ENCODE results near the gene FAM222B.
A peak's percentile ranks its signal among the peaks of the same experiment; 100 is the strongest.
"Not testable (repeated sequence)": the region's sequence is repeated elsewhere in the genome, so short reads cannot be mapped to it uniquely, and the experiment has no call there.

The FAM222B gene

DNA sequence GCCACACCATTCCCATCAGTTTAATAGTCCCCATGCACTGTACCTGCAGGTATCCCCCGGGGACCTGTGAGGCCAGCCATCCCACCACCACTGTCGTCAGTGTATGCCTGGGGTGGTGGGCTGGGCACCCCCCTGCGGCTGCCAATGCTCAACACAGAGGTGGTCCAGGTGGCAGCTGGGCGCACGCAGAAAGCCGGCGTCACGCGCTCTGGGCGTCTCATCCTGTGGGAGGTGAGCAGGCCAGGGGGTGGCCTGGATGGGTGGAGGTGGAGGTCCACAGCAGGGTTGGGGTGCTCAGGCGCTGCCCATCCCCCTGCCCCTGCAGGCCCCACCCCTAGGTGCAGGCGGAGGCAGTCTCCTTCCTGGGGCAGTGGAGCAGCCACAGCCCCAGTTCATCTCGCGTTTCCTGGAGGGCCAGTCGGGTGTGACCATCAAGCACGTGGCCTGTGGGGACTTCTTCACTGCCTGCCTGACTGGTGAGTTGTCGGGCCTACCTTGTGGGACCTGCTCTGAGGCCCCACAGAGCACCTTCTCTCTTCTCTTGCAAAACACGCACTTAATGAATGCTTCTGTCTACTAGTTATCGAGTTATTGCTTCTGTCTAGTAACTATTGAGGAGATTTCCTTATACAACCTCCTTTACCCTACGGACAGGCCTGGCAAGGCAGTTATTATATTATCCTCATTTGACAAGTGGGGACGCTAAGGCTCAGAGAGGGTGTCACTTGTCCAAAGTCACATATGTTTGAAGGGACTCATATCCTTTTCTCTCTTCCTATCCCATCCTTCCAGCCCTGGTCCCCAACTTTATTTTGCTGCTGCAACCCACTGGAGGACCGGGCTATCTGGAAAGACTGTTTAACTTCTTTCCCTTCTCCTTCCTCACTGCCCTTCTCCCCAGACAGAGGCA lies 104.6 kb downstream of the FAM222B start:
- Histone ChIP-seq H3K4me1 (ENCODE audit: control insufficient read depth, insufficient read depth, low read length) (no peaks in the 10 kb centered on the region), H3K9ac (ENCODE audit: low read depth, low read length) (no peak overlapping the region), H3K9me3 (ENCODE audit: control insufficient read depth, insufficient read depth, low read length) (no peaks in the 10 kb centered on the region), H3K4me3 (ENCODE audit: low read depth, low read length) (no peak overlapping the region), H3K36me3 (ENCODE audit: control insufficient read depth, insufficient read depth, low read length) (peaks cover 16% of the 10 kb centered on the region), H3K27me3 (ENCODE audit: control insufficient read depth, insufficient read depth, low read length) (no peaks in the 10 kb centered on the region)

DNA sequence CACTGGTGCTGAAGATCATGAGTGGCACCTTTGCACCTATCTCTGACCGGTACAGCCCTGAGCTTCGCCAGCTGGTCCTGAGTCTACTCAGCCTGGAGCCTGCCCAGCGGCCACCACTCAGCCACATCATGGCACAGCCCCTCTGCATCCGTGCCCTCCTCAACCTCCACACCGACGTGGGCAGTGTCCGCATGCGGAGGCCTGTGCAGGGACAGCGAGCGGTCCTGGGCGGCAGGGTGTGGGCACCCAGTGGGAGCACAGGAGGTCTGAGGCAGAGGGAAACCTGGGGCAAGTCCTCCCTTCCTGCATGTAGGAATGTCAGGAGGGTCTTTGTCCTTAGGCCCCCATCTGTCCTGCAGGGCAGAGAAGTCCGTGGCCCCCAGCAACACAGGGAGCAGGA lies 105.3 kb downstream of the FAM222B start:
- no peaks in the 10 kb centered on the region for H3K4me1 ChIP-seq (ENCODE audit: control insufficient read depth, insufficient read depth, low read length)

DNA sequence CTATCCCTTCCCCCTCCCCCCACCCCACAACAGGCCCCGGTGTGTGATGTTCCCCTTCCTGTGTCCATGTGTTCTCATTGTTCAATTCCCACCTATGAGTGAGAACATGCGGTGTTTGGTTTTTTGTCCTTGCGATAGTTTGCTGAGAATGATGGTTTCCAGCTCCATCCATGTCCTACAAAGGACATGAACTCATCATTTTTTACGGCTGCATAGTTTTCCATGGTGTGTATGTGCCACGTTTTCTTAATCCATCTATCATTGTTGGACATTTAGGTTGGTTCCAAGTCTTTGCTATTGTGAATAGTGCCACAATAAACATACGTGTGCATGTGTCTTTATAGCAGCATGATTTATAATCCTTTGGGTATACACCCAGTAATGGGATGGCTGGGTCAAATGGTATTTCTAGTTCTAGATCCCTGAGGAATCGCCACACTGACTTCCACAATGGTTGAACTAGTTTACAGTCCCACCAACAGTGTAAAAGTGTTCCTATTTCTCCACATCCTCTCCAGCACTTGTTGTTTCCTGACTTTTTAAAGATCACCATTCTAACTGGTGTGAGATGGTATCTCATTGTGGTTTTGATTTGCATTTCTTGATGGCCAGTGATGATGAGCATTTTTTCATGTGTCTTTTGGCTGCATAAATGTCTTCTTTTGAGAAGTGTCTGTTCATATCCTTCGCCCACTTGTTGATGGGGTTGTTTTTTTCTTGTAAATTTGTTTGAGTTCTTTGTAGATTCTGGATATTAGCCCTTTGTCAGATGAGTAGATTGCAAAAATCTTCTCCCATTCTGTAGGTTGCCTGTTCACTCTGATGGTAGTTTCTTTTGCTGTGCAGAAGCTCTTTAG lies 106.4 kb downstream of the FAM222B start:
- H3K27me3 ChIP-seq (ENCODE audit: control insufficient read depth, insufficient read depth, low read length) = not testable (repeated sequence)

More for the DNA sequence above, 105.3 kb downstream of the FAM222B start:
- peaks cover 16% of the 10 kb centered on the region for H3K36me3 ChIP-seq (ENCODE audit: control insufficient read depth, insufficient read depth, low read length)
- H3K27me3 ChIP-seq (ENCODE audit: control insufficient read depth, insufficient read depth, low read length) = no peaks in the 10 kb centered on the region
- no peak overlapping the region for H3K4me3 ChIP-seq (ENCODE audit: low read depth, low read length)
- H3K9me3 ChIP-seq (ENCODE audit: control insufficient read depth, insufficient read depth, low read length) = no peaks in the 10 kb centered on the region
- no peak overlapping the region for H3K9ac ChIP-seq (ENCODE audit: low read depth, low read length)

DNA sequence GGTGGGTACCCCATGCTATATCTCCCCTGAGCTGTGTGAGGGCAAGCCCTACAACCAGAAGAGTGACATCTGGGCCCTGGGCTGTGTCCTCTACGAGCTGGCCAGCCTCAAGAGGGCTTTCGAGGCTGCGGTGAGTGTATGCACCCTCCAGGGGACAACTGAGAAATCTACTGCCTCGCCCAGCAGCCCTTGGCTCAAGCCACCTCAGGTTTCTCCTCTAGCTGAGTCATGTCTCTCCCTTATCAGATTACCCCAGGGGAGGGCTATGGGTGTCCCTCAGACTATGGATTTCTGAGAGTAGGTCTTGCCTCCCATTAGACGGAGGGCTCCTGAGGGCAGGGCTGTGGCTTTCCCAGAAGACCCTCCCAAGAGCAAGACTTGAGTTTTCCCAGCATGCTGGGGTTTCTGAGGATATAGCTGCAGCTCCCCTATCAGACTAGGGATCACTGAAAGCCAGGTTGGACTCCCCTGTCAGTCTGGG lies 107.3 kb downstream of the FAM222B start:
- H3K4me1 ChIP-seq (ENCODE audit: control insufficient read depth, insufficient read depth, low read length) = no peaks in the 10 kb centered on the region
- no peaks in the 10 kb centered on the region for H3K9me3 ChIP-seq (ENCODE audit: control insufficient read depth, insufficient read depth, low read length)
- H3K4me3 ChIP-seq (ENCODE audit: low read depth, low read length) = no peak overlapping the region
- H3K27me3 ChIP-seq (ENCODE audit: control insufficient read depth, insufficient read depth, low read length) = no peaks in the 10 kb centered on the region
- H3K9ac ChIP-seq (ENCODE audit: low read depth, low read length) = peak overlapping the region; percentile 26
- peaks cover 6% of the 10 kb centered on the region for H3K36me3 ChIP-seq (ENCODE audit: control insufficient read depth, insufficient read depth, low read length)

More for the DNA sequence above, 106.4 kb downstream of the FAM222B start:
- not testable (repeated sequence) for H3K9ac ChIP-seq (ENCODE audit: low read depth, low read length); H3K9me3 ChIP-seq (ENCODE audit: control insufficient read depth, insufficient read depth, low read length); H3K4me1 ChIP-seq (ENCODE audit: control insufficient read depth, insufficient read depth, low read length); H3K4me3 ChIP-seq (ENCODE audit: low read depth, low read length)
- H3K36me3 ChIP-seq (ENCODE audit: control insufficient read depth, insufficient read depth, low read length) = peaks cover 11% of the 10 kb centered on the region

DNA sequence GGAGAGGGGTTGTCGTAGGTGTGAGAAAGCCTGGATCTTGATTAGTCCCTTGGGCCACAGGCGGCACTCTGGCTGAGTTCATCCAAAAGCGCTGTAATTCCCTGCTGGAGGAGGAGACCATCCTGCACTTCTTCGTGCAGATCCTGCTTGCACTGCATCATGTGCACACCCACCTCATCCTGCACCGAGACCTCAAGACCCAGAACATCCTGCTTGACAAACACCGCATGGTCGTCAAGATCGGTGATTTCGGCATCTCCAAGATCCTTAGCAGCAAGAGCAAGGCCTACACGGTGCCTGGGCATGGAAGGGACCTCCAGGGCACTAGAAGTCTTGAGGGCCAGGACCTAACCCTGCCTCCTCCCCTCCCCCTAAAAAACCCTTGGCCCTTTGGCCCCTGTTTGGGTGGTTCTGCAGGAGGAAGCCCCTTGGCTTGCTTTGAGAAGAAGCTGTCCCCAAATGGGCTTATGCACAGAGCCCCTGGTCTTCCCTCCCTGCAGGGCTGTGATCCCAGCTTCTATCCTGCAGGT lies 107.8 kb downstream of the FAM222B start:
- peak overlapping the region; percentile 26 for H3K9ac ChIP-seq (ENCODE audit: low read depth, low read length)
- no peaks in the 10 kb centered on the region for H3K27me3 ChIP-seq (ENCODE audit: control insufficient read depth, insufficient read depth, low read length)
- no peaks in the 10 kb centered on the region for H3K9me3 ChIP-seq (ENCODE audit: control insufficient read depth, insufficient read depth, low read length)
- H3K4me1 ChIP-seq (ENCODE audit: control insufficient read depth, insufficient read depth, low read length) = no peaks in the 10 kb centered on the region
- H3K4me3 ChIP-seq (ENCODE audit: low read depth, low read length) = no peak overlapping the region
- H3K36me3 ChIP-seq (ENCODE audit: control insufficient read depth, insufficient read depth, low read length) = peaks cover 6% of the 10 kb centered on the region

DNA sequence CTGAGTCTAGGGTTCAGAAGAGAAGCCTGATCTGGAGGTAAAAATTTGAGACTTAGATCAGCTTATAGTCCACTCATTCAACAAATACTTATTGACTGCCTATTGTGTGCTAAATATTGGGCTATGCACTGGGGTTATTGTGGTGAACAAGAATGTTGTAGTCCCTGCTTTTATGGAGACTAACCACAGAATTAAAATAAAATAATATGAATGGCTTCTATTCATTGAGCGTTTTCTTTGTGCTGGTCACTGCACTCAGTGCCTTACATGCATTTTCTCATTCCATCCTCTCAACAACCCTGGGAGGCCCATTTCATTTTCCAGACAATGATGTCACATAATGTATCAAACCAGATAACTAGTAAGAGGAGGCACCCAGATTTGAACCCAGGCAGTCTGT lies 109.2 kb downstream of the FAM222B start:
- Histone ChIP-seq H3K4me1 (ENCODE audit: control insufficient read depth, insufficient read depth, low read length) (no peaks in the 10 kb centered on the region), H3K27me3 (ENCODE audit: control insufficient read depth, insufficient read depth, low read length) (no peaks in the 10 kb centered on the region), H3K36me3 (ENCODE audit: control insufficient read depth, insufficient read depth, low read length) (peaks cover 4% of the 10 kb centered on the region), H3K9ac (ENCODE audit: low read depth, low read length) (no peak overlapping the region), H3K9me3 (ENCODE audit: control insufficient read depth, insufficient read depth, low read length) (no peaks in the 10 kb centered on the region), H3K4me3 (ENCODE audit: low read depth, low read length) (no peak overlapping the region)

DNA sequence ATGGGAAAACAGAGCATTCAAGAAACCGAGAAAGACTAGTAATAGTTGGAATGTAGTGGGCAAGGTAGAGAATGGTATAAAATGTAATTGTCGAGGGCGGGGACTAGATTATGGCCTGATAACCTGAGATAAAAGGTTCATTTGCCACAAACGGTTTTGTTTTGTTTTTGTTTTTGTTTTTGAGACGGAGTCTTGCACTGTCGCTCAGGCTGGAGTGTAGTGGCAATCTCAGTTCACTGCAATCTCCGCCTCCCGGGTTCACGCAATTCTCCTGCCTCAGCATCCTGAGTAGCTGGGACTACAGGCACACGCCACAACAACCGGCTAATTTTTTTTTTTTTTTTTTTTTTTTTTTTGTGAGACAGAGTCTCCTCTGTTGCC lies 112.7 kb downstream of the FAM222B start:
- H3K9ac ChIP-seq (ENCODE audit: low read depth, low read length) = no peak overlapping the region
- peaks cover 4% of the 10 kb centered on the region for H3K36me3 ChIP-seq (ENCODE audit: control insufficient read depth, insufficient read depth, low read length)
- no peaks in the 10 kb centered on the region for H3K9me3 ChIP-seq (ENCODE audit: control insufficient read depth, insufficient read depth, low read length)
- H3K4me1 ChIP-seq (ENCODE audit: control insufficient read depth, insufficient read depth, low read length) = no peaks in the 10 kb centered on the region
- no peaks in the 10 kb centered on the region for H3K27me3 ChIP-seq (ENCODE audit: control insufficient read depth, insufficient read depth, low read length)
- H3K4me3 ChIP-seq (ENCODE audit: low read depth, low read length) = no peak overlapping the region

DNA sequence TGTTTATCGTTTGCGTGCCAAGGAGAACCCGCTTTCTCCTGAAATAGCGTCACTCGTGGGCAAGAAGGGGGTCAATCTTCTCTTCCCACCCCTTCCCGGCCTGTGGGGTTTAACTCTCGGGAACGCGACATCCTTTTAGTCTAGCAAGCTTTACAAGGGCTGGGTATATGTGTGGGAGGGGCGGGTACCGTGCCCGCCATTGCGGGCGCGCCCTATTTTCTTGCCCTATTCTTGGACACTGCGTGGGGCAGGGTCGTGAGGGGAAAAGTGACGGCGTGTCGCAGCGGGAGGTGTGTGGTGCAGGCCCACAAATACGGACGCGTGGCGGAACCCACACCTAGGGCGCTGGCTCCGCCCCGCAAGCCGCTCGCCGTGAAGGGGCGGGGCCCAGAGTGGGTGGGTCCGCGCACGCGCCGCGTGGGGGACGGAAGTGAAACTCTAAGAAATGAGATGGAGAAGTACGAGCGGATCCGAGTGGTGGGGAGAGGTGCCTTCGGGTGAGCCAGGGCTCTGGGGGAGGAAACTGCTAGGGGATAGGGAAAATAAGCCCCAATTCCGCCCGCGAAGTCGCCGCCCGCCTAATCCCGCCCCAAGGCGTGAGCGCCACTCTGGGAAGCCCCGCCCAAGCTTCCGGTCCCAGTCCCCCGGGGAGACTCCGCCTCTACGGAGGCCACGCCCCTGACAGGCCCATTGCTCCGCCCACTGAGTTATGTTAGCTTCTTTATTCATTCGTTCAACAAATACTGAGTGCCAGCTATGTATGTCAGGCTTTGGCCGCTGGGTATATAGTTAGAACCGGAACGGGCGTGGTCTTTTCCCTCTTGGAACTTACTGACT lies 114.0 kb downstream of the FAM222B start, which contains the start of gene NEK8:
Gene NEK8 (plus strand): TSS at position 425 of the 837 bp plus-strand sequence. CDS start 26 bp downstream, at position 451.
- Histone ChIP-seq H3K36me3 (ENCODE audit: control insufficient read depth, insufficient read depth, low read length) (peaks cover 16% of the 10 kb centered on the region), H3K4me3 (ENCODE audit: low read depth, low read length) (peak within 1 kb of the TSS; percentile 99), H3K9ac (ENCODE audit: low read depth, low read length) (peak within 1 kb of the TSS; percentile 85), H3K4me1 (ENCODE audit: control insufficient read depth, insufficient read depth, low read length) (peaks cover 3% of the 10 kb centered on the region), H3K9me3 (ENCODE audit: control insufficient read depth, insufficient read depth, low read length) (no peaks in the 10 kb centered on the region), H3K27me3 (ENCODE audit: control insufficient read depth, insufficient read depth, low read length) (no peaks in the 10 kb centered on the region)

DNA sequence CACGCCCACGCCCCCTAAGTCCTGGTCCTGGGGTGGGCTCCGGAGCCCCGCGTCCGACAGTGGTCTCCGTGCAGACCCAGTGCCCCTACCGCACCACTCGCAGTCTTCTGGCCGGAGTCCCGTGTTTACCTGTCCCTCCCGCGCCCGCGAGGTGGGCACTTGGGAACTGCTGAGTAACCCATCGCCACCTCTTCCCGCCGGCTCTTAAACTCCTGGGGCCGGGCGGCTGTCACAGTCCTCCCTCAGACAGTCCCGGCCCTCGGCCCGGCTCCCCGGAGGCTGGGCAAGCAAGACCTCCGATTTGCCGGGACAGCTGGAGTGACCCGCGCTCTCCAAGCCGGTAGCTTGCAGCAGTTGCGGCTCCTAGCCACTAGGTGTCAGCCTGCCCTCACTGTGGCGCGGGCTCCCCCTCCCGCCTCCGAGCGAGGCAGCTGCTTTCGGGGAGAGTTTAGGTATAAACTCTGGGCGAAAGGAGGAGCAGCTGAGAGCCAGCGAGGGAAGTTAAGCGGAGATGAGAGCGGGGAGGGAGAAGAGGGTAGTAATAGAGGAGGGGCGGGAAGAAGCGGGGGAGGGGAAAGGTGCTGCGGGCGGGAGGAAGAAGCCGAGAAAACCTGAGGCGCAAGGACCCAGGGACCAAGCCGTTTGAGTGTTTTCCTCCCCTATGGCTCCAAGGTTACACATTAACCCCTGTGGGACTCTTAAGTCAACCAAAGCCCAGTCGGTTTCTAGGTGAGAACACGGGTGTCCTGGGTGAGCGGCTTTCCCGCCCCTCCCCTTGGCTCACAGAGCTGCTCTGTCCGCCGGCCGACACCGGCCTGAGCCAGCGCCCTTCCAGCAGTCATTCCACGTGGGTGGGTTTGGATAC lies 115.7 kb downstream of the FAM222B start:
- peak overlapping the region; percentile 99 for H3K4me3 ChIP-seq (ENCODE audit: low read depth, low read length)
- peaks cover 9% of the 10 kb centered on the region for H3K4me1 ChIP-seq (ENCODE audit: control insufficient read depth, insufficient read depth, low read length)
- no peaks in the 10 kb centered on the region for H3K9me3 ChIP-seq (ENCODE audit: control insufficient read depth, insufficient read depth, low read length)
- peaks cover 32% of the 10 kb centered on the region for H3K36me3 ChIP-seq (ENCODE audit: control insufficient read depth, insufficient read depth, low read length)
- peak overlapping the region; percentile 90 for H3K9ac ChIP-seq (ENCODE audit: low read depth, low read length)
- H3K27me3 ChIP-seq (ENCODE audit: control insufficient read depth, insufficient read depth, low read length) = no peaks in the 10 kb centered on the region

DNA sequence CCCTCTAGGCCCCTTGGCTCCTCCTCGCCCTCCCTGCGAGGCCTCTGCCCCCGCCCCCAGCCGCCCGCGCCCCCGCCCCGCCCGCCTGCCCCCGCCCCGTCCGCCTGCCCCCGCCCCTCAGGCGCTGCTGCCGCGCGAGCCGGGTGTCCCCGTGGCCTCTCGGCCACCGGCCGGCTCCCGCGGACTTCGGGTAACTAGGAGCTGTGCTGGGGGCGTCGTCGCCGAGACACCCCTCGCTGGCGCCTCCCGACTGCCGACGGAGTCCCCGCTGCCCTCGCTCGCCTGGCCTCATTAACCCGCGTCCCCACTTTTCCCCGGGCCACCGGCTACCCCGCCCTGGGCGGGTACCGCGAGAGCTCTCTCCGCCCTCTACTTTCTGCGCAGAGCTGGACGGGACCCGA lies 116.4 kb downstream of the FAM222B start, which contains the start of gene TLCD1:
Gene TLCD1 (minus strand): TSS at position 8 of the 401 bp plus-strand sequence. CDS start 136 bp downstream, outside the sequence.
- Histone ChIP-seq H3K9ac (ENCODE audit: low read depth, low read length) (peak within 1 kb of the TSS; percentile 91), H3K4me3 (ENCODE audit: low read depth, low read length) (peak within 1 kb of the TSS; percentile 99), H3K9me3 (ENCODE audit: control insufficient read depth, insufficient read depth, low read length) (no peaks in the 10 kb centered on the region), H3K4me1 (ENCODE audit: control insufficient read depth, insufficient read depth, low read length) (peaks cover 9% of the 10 kb centered on the region), H3K36me3 (ENCODE audit: control insufficient read depth, insufficient read depth, low read length) (peaks cover 35% of the 10 kb centered on the region), H3K27me3 (ENCODE audit: control insufficient read depth, insufficient read depth, low read length) (no peaks in the 10 kb centered on the region)
